B cell (primary cell): ENCODE data around the gene PRKAG2.

Source experiments
- EZH2 ChIP-seq: IDR thresholded peaks from 2 replicates; pipeline ENCODE4 v1.6.1; 2012; ENCODE audit warnings: borderline replicate concordance, low read depth, mild to moderate bottlenecking, moderate library complexity, low read length; ENCODE audit not compliant: insufficient read depth, poor library complexity, severe bottlenecking
- TF ChIP-seq, protein P1 (sequence below): fragments of 200-600 bp; IDR thresholded peaks from one replicate; pipeline ENCODE4 v1.8.0; 2022; ENCODE audit warnings: antibody characterized with exemption, mild to moderate bottlenecking

DNA sequence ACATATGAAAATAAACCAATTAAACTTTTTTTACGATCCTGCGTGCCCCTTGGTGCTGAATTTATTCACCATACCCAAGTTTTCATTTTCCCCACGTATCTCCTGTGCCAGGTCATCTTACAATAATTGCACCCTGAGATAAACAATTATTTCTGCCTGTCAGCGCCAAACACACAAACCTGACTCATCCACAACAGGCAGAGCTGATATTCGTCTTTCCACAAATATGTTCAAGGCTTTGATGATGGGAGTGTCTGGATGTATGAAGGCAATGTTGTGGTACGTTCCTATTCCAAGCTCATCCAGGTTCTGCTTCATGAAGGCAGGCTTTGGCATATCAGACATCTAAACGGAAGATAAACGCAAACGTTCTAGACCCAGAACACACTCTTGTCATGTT, 311.4 kb downstream of the PRKAG2 start:
- TF ChIP-seq, protein P1, sequence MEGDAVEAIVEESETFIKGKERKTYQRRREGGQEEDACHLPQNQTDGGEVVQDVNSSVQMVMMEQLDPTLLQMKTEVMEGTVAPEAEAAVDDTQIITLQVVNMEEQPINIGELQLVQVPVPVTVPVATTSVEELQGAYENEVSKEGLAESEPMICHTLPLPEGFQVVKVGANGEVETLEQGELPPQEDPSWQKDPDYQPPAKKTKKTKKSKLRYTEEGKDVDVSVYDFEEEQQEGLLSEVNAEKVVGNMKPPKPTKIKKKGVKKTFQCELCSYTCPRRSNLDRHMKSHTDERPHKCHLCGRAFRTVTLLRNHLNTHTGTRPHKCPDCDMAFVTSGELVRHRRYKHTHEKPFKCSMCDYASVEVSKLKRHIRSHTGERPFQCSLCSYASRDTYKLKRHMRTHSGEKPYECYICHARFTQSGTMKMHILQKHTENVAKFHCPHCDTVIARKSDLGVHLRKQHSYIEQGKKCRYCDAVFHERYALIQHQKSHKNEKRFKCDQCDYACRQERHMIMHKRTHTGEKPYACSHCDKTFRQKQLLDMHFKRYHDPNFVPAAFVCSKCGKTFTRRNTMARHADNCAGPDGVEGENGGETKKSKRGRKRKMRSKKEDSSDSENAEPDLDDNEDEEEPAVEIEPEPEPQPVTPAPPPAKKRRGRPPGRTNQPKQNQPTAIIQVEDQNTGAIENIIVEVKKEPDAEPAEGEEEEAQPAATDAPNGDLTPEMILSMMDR = no peak
- no peak for TF ChIP-seq EZH2
